CD4-positive, alpha-beta T cell treated with Interleukin-10 for 1 hour (primary cell): ENCODE data around the gene GTF2IRD1.
A peak's percentile ranks its signal among the peaks of the same experiment; 100 is the strongest.
"Not testable (repeated sequence)": the region's sequence is repeated elsewhere in the genome, so short reads cannot be mapped to it uniquely, and the experiment has no call there.

Experiments
- DNase-seq: peaks from one replicate; pipeline ENCODE4 v3.0.0-alpha.2; 2020

The GTF2IRD1 gene

GRCh38 chr7:74518654-74519053 is 64.9 kb downstream of the GTF2IRD1 start:
- no peak for DNase-seq

DNA sequence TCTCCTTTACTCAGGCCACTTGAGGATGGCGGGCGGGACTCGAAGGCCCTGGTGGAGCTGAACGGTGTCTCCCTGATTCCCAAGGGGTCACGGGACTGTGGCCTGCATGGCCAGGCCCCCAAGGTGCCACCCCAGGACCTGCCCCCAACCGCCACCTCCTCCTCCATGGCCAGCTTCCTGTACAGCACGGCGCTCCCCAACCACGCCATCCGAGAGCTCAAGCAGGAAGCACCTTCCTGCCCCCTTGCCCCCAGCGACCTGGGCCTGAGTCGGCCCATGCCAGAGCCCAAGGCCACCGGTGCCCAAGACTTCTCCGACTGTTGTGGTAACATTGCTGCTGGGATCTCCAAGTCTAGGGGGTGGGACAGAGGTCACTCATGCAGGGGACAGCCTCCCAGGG is 65.7 kb downstream of the GTF2IRD1 start:
- no peak for DNase-seq

DNA sequence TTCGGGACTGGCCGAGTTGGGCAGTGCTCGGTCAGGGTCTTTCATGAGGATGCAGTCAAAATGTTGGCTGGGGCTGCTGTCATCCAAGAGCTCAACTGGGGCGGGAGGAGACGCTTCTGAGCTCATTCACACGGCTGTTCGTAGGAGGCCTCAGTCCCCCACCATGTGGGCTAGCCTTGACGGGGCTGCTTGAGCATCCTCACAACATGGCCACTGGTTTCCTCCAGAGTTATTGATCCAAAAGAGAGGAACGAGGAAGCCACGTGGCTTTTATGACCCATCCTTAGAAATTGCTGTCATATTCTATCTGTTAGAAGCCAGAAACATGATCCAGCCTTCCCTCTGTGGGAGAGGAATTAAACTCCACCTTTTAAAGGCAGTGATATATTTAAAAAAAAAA is 68.1 kb downstream of the GTF2IRD1 start:
- DNase-seq = no peak

- DNase-seq = no peak
Observed at GRCh38 chr7:74522281-74522905, 68.7 kb downstream of the GTF2IRD1 start.

DNA sequence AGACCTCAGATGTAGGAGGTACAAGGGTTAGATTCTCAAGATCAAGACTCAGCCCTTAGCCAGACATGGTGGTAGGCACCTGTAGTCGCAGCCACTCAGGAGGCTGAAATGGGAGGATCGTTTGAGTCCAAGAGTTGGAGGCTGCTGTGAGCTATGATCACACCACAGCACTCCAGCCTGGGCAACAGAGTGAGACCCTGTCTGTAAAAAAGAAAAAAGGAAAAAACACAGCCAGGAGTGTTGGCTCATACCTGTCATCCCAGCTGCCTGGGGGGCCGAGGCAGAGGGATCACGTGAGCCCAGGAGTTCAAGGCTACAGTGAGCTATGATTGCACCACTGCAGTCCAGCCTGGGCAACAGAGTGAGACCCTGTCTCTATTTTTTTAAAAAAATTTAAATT is 69.3 kb downstream of the GTF2IRD1 start:
- DNase-seq = no peak

DNA sequence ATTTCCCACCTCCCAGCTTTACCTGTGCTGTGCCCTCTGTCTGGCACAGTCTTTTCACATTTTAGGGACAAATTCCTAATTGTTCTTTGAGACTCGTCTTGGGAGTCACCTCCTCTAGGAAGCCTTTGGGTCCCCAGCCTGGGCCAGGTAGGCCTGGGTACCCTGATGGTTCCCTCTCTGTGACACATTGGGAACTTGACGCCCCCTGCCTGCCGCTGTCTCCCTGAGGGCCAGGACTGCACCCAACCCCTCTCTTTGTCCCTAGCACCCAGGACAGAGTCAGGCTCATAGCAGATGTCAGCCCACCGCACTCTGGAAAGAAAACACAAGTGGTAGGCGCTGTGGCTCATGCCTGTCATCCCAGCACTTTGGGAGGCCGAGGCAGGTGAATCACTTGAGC is 71.4 kb downstream of the GTF2IRD1 start:
- DNase-seq = no peak

GRCh38 chr7:74525881-74526280 is 72.2 kb downstream of the GTF2IRD1 start:
- DNase-seq = no peak

DNA sequence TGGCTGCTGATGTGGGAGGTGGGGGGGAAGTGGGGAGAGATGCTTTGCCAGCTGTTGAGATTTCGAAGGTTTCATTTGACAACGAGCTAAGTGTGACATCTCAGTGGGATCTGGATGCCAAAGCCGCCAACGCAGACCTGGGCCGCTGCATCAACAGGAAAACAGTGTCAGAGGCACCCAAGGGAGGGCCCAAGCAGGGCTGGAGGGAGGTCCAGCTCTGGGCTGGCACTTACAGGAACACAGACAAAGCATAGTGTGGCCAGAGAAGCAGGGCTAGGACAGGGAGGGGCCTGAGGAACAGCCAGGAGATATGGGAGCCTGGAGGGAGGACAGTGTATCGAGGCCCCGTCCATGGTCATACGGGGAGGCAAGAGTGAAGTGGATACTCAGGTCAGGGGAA is 73.1 kb downstream of the GTF2IRD1 start:
- DNase-seq = no peak

DNA sequence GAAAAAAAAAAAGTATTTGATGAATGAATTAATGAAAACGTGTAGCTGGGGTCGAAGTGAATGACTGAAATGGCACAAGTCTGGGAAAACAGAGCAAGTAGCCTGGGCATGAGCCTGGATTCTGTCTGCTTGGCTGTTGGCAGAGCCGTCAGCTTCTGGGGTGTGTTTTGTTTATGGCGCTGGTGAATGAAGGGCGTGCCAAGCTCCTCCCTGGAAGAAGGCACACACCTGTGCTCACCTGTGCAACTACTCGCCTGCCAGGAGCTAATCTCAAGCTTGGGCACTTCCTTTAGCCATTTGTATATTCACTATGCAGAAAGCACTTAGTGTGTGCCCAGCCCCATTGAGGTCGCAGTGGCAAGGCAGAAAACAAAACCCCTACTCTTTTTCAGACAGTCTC is 74.1 kb downstream of the GTF2IRD1 start:
- DNase-seq = no peak

DNA sequence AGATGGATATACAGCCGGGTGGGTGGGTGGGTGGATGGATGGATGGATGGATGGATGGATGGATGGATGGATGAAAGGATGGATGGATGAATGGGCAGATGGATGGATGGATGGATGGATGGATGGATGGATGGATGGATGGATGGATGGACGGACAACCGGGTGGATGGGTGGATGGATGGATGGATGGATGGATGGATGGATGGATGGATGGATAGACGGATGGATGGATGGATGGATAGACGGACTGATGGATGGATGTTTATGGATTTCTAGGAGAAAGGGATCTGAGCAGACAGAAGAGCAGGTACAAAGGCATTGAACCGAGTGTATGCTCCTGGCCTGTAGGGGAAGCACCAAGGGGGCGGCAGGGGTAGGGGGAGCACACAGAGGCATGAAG is 75.1 kb downstream of the GTF2IRD1 start:
- DNase-seq = not testable (repeated sequence)

DNA sequence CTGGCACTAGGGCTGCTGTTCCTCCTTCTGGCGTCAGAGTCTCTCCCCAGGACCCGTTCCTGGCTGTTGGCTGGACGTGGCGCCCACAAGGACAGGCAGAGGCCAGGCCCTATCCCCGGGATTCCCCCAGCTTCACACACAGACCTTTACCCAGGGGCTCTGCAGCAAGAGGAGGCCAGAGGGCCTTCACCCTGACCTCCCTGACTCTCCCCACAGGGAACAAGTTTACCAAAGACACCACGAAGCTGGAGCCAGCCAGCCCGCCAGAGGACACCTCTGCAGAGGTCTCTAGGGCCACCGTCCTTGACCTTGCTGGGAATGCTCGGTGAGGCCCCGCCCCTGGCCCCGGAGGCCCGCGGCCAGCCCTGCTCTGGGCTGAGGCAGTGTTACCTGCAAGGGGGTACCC is 82.2 kb downstream of the GTF2IRD1 start:
- no peak for DNase-seq

DNA sequence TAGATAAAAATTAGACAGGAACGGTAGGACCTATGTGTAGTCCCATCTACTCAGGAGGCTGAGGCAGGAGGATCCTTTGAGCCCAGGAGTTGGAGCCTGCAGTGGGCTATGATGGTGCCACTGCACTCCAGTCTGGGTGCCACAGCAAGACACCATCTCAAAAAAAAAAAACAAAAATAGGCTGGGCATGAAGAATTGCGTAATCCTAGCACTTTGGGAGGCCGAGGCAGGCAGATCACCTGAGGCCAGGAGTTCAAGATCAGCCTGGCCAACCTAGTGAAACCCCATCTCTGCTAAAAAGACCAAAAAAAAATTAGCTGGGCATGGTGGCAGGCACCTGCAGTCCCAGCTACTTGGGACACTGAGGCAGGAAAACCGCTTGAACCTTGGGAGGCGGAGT is 88.2 kb downstream of the GTF2IRD1 start:
- not testable (repeated sequence) for DNase-seq

DNA sequence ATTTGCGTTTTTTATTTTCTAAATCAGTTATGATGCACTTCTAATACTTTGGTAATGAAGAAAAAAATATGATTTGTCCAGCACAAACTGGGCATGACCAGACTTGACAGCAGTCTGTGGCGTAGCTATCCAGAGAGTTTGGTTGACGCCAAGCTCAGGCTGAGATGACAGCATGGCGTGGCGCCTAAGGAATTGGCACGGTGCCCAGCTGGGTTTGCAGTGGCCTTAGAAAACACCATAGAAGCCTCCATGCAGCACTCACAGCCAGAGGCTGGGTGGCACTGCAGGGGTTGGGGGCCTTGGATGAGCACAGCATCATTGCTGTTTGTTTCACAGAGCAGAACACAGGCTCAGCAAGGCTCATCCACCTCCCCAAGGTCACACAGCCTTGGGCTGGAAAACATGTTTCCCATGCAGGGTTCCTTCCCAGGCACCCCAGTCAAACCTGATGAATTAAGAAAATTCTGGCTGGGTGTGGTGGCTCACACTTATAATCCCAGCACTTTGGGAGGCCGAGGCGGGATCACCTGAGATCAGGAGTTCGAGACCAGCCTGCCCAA is 88.9 kb downstream of the GTF2IRD1 start:
- DNase-seq = no peak

DNA sequence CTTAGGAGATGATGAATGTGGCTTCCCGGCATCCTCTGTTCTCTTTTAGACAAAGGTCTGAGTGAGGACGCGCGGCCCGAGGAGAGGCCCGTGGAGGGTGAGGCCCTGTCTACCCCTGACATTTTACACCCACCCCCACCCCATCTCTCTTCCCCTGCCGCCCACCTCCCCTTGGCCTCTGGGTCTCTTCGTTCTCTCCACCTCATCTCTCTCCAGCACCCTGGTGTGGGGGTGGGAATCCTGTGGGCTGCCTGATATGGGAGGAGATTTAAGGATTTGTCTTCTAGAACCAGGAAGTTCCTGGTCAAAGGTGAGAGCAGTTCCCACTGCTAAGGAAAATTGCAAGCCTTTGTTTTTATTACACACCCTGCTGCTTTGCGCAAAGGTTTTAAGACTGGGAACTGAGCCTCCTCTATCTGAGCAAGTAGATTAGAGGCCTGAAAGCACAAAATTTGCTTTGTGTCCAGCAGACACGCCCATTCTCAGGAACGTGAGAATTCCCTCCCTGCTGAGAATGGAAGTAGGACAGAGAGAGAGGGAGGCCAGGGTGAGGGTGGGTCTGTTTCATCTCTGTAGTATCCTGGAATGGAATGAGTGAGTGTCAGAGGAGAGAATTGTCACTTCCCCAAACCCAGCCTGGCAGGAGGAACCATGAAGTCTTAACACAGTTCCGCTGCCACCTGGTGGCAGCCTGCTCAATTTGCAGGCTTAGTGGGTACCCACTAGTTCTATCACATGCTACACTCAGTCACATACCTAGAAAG is 91.2 kb downstream of the GTF2IRD1 start:
- peak; percentile 20 for DNase-seq

GRCh38 chr7:74545921-74546320 is 92.2 kb downstream of the GTF2IRD1 start:
- no peak for DNase-seq

DNA sequence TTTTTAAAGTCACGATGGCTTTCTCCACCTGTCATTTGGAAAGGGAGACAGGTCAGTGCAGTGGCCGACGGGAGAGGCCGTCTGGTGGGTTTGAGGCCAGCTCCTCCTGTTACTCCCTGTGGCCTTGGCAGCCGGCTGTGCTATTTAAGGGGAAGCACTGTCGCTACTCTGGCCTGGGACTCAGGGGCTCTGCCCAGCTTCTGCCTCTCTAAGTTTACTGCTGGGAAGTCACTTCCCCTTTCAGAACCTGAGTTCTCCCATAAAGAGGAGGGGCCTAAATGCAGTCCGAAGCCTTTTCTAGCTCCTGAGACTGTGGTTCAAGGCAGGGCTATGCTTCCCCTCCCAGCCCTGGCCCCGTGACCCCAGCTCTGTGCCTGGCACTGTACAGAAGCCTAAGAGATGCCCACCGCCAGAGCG is 99.9 kb downstream of the GTF2IRD1 start:
- not testable (repeated sequence) for DNase-seq

DNA sequence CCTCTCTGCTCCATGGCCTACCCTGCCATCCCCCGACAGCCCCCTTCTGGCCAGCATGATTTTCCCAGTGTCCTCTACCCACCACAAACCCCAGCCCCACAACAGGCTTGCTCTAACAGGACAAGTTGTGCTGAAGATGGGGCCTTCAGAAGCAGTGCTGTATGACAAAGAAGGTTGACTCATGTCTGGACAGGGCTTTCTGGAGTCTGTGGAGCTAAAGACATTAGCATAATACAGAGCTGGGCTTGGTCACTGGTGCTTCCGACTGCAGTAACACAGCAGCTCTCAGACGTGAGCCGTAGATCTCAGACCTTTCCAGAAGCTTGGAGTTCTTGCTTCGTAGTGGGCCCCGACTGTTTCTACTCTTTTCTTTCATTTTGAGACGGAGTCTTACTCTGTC is 100.5 kb downstream of the GTF2IRD1 start:
- DNase-seq = no peak

- no peak for DNase-seq
Observed at GRCh38 chr7:74560086-74560719, 106.5 kb downstream of the GTF2IRD1 start.

- DNase-seq = no peak
Observed at GRCh38 chr7:74561898-74562613, 108.3 kb downstream of the GTF2IRD1 start.

DNA sequence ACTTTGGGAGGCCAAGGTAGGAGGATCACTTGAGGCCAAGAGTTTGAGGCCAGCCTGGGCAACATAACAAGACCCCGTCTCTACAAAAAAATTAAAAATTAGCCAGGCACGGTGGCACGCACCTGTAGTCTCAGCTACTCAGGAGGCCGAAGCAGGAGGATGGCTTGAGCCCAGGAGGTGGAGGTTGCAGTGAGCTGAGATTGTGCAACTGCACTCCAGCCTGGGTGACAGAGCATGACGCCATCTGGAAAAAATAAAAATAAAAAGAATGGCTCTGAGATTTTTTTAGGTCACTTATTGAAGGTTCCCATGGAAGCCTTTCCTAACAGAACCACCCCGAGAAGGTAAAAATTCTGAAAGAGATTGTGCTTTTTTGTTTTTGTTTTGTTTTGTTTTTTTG is 109.9 kb downstream of the GTF2IRD1 start:
- DNase-seq = not testable (repeated sequence)

DNA sequence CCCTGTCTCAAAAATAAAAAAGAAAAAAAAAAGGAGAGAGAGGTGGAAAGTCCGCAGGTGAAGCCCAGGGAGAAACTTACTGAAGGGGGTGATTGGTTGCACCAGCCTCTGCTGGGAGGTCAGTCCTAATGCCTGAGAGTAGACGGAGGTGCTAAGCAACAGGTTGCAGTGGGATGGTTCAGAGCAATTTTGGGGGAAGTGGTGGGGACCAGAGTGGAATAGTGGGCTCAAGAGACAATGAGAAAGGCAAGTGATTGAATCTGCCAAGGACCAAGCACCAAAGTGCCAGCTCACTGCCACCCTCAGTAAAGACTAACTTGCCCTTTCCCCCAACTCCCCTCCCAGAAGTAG is 113.6 kb downstream of the GTF2IRD1 start:
- no peak for DNase-seq

DNA sequence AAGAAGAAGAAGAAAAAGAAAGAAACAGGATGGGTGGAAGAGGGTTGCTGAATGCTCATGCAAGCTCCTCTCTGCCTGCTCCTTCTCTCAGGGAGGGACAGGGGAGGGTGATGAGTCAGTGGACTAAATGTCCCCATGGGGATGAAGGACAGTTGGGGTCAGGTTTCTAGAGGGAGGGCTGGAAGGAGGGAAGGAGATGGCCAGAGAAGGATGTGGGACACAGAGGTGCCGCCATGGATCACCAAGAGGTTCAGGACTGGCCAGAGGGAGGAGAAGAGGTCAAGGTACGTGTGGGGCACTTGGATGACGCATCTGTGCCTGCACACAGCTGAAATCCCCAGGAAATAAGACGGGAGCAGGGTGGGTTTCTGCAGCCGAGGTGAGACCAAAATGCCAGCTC is 115.0 kb downstream of the GTF2IRD1 start:
- DNase-seq = no peak

- DNase-seq = peak; percentile 45
Observed at GRCh38 chr7:74569501-74570075, 115.9 kb downstream of the GTF2IRD1 start.
